NCI-H748 (cell line): ENCODE results near the gene STAP2.
"Not testable (repeated sequence)": the region's sequence is repeated elsewhere in the genome, so short reads cannot be mapped to it uniquely, and the experiment has no call there.

Source experiments
- DNase-seq: peaks from one replicate; lab custom pipeline; 2025; ENCODE audit not compliant: unreplicated experiment; lab: John Stamatoyannopoulos, UW

Gene STAP2

DNA sequence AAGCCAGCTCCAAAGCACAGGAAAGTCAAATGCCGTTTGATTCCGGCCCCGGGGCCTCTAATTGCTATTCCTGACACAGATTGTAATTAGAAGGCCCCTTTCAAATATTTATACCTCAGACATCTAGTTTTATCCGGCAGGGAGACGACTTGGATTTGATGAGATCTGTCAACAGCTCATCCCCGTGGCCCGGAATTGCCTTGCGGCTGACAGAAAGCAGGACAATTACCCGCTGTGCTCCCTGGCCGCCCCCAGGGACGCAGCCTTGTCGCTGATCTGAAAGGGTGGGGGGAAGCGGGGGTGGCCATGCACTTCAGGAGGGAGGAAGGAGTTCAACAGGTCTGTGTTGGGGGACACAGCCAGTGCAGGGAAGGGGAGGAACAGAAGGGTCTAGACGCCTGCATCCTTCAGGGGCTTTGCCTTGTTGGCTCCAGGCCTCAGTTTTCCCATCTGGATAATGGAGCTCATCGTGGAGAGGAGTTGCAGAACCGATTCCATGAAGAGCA, 61.4 kb downstream of the STAP2 start:
- DNase-seq: peak; percentile 4

DNA sequence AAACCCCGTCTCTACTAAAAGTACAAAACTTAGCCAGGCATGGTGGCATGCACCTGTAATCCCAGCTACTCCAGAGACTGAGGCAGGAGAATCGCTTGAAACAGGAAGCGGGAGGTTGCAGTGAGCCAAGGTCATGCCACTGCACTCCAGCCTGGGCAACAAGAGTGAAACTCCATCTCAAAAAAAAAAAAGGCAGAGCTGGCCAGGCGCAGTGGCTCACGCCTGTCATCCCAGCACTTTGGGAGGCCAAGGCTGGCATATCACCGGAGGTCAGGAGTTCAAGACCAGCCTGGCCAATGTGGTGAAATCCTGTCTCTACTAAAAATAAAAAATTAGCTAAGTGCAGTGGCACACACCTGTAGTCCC, 64.3 kb downstream of the STAP2 start:
- not testable (repeated sequence) for DNase-seq
